ENCODE results near the gene CD5L. TPM values are rescaled to one million over a fixed set of nuclear protein-coding genes. Genes with fewer than 3 reads are reported as not detected.

The CD5L gene
- not detected in 2 replicates for total RNA-seq

DNA sequence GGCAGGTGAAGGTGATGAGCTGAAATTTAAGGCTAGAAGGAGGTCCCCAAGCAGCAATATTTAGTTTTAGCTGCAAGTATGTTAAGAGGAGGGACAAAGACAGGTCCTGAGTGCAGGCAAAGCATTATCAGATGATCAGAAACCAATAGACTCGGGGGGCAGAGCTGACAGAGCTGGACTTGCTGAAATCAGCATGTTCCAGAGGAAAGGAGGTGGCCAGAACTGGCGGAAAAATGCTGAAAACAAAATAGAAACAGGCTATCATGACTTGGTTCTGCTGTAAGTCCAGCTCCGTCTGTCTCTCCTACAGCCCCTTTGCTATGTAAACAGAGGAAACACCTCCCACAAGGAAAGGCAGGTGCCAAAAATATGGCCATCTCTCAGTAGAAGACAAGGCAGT is at the start of gene CD5L:
CD5L (minus strand) TSS at position 101 of the 400 bp plus-strand sequence. CDS start 107 bp downstream, outside the sequence.

DNA sequence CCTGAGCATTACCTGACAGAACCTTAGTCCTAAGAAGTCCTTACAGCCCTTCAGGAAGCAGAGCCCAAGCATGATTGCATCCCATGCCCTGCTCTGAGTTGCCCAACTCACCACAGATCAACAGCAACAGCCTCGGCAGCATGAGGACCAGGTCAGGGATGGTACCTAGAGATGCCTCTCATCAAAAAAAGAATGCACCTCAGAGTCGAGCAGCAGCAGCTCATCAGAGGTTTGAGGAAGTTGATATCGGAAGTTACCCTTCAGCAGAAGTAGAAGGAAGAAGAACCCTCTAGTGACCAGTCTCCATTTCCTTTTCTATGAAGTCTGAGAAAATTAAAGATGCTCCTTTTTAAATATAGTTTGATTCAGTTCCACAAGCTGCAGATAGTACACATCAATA is 21.7 kb downstream of the CD5L start, which contains the start of gene FCRL1:
FCRL1 (minus strand) TSS at position 225 of the 400 bp plus-strand sequence; CDS start at position 142, 83 bp downstream.

Other genes starting within 250 kb of the CD5L start
- gene FCRL4, start 243.7 kb downstream of the CD5L start, total RNA-seq, result not detected in 2 replicates
- not detected in 2 replicates for gene FCRL3, start 141.0 kb downstream of the CD5L start, total RNA-seq
- gene FCRL2, start 64.7 kb downstream of the CD5L start, total RNA-seq, result not detected in 2 replicates
- gene FCRL1, start 21.7 kb downstream of the CD5L start, total RNA-seq, result not detected in 2 replicates
- 207 and 244 TPM in 2 replicates for gene KIRREL1, start 151.8 kb upstream of the CD5L start, total RNA-seq

All from smooth muscle cell of the pulmonary artery (primary cell).